ENCODE data around the gene ENPP6.

GRCh38 chr4:184214931-184215330 lies 2.7 kb downstream of the ENPP6 start:
- TF ChIP-seq CTCF (IDR thresholded peaks at IDR 0.05; ENCODE audit: poor library complexity, severe bottlenecking) (no peak), POLR2AphosphoS5 (IDR thresholded peaks at IDR 0.05) (no peak)

Measured in neural cell (in vitro differentiated cells).